HG03460 (cell line): ENCODE data around the gene SPTBN5.

Experiments
- ATAC-seq: cut with Tn5 transposase; IDR thresholded peaks from one replicate; pipeline ENCODE4 v1.9.1; 2021; ENCODE audit not compliant: unreplicated experiment

The SPTBN5 gene

DNA sequence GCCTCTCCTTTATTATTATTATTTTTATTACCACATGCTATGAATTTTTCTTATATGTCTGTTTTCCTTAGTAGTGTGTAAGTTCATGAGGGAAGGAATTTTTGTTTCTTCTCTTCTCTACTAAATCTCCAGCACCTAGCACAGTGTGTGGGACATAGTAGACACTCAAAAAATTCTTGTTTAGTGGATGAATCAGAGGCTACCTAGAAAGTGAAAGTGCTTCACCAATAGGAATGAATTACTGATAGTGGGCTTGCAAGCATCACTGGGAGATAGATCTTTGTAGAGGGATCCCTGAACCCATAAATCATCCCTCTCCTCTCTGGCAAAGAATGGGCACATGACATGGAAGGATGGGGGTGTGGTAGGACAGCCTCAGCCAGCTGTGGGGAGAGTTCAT, 8.5 kb downstream of the SPTBN5 start:
- no peak for ATAC-seq

DNA sequence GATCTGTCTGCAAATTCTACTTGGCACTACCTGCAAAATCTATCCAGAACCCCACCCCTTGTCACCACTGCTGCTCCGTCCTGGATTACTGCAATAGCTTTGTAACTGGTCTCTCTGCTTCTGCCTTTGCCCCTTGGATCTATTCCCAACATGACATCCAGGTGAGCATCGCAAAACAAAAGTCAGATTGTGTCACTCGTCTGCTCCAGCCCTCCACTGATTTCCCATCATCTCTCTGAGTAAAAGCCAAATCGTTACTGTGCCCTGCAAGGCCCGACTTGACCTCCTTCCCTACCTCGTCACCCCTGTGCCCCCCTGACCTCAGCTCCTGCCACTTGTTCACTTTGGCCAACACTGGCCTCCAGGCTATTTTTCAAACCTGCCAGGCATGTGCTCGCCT, 9.4 kb downstream of the SPTBN5 start:
- ATAC-seq, result no peak

DNA sequence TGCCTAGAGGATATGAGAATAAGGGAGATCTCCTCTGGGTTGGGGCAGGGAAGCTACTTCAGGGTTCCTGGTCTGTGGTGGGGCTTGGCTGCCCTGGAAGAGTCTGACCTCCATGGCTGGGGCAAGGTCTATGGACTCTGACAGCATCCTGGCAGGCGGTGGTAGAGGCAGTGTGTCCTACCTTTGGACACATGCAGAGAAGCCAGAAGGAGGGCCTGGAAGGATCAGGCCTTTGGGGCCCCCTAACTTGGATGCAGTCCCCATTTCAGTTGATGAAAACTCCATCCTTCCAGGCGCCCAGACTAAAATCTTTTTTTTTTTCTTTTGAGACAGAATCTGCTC, 10.4 kb downstream of the SPTBN5 start:
- ATAC-seq, result no peak

DNA sequence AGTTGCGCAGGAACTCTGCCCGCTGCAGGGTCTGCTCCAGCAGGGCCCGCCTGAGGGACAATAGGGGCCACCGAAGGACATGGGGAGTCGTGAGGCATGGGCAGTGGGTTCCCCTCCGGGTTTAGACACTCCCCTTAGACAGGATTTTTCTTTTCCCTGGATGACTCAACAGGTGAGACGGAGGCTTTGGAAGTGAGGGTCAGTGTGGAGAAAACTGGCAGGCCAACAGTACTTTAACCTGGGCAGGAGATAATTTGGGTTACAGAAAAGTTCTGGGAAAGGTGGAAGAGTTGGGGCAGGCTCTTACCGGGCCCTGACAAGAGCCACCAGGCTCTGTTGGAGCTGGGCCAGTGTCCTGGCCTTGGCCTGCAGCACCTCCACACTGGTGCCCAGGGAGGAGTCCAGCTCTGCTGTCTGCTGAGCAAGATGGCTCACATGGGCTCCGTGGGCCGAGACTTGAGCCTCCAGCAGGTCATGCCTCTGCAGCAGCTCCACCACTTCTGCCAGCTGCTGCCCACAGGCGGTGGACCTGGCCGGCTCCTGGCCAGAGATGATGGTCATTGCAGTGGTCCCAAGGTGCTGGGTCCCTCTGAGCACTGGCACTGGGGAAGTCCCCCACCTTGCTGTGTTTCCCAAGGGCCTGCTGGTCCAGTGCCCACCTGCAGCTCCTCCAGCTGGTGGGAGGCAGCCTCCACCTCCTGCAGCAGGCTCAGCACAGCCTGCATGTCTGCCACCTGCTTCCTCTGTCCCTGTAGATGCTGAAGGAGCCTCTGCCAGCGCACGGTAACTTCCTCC, 11.0 kb downstream of the SPTBN5 start:
- ATAC-seq, result no peak

DNA sequence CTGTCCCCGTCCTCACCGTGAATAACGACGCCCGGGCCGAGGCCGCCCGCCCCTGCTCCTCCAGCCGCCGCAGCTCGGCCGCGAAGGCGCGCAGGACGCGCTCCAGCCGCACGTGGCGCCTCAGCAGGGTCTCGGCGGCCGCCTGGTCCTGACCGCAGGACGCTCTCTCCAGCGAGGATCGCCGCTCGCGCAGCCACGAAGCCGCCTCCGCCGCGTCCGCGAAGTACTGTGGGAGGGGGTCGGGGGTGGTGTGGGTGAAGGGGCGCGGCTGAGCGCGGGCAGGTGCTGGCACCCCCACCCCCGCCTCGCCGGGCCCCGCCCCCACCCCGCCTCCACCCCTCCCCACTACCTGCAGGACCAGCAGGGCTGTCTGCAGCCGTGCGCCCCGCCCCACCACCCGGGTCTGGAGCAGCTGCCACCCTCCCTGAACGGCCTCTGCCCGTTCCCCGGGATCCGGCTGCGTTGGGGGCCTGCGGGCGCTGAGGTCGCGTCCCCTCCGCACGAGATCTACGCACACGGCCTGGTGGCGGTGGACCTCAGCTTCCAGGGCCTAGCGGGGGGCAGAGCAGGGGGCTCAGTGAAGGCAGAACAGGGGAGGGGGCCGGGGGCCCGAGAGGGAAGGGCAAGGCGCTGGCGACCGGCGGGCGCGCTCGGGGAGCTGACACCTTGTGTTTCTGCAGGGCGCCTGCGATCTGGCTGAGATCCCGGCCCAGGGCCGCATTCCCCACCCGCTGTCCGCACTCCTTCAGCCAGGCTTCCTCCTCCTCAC, 11.7 kb downstream of the SPTBN5 start:
- no peak for ATAC-seq

DNA sequence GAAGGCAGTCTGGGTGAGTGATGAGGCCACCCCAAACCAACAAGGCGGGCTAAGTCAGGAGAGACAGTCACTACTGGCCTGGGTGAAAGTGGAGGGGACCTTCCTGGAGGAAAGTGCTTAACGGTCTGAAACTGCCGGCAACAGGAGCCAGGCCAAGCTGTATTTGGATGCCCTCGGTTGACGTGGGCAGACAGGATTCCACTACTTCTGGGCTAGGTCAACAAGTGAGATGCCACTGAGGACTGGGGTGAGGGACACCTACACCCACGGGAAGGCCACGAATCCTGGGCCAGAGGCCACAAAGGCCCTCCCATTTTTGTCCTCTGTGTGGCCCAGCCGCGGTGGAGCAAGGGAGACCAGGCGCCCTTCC, 12.3 kb downstream of the SPTBN5 start:
- no peak for ATAC-seq

DNA sequence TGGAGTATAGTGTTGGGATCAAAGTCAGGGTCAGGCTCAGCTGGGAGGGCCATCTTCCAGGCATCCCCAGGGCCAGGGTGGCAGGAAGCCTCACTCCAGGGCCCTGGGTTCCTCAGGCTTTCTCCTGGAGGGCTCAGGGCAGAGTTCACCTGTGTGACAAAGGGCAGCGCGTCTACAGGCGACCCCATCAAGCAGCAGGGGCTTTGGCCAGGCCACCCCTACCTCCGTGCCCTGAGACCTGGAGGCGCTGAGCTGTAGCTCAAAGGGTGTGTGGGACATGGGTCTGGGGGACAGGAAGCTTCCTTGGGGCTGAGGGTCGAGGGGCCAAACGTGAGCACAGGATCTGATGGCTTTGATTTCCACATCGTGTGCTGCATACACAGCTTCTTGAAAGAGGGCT, 12.8 kb downstream of the SPTBN5 start:
- ATAC-seq, result no peak

DNA sequence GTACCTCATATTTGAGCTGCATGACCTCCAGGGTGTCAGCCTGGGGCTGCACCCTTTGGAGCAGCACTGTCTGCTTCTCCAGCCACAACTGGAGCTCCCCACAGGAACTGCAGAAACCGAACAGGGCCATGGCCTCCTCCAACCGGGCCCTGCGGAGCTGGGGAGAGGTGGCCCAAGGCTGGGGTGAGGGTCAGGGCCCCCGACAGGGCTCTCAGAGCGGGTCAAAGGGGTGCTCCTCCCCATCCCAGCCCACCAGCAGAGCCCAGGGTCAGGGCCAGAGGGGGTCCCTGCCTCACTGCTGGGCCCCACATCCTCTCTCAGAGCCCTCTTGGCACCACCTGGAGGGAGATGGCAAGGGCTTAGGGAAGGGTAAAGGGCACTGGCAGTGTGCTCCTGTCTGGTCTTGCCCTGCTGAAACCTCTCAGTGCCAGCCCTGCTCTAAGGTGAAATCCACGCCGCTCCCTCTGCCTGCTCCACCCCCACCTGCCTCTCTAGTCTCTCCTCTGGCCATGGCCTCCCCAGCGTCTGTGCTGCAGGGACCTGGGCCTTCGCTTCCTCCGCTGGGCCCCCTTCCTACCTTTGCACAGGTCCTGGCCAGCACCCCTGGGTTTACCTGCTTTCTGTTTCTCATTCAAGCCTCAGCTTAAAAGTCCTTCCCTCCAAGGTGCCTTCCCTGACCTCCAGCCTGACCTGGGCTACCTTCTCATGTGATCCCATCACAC, 13.5 kb downstream of the SPTBN5 start:
- ATAC-seq, result no peak

DNA sequence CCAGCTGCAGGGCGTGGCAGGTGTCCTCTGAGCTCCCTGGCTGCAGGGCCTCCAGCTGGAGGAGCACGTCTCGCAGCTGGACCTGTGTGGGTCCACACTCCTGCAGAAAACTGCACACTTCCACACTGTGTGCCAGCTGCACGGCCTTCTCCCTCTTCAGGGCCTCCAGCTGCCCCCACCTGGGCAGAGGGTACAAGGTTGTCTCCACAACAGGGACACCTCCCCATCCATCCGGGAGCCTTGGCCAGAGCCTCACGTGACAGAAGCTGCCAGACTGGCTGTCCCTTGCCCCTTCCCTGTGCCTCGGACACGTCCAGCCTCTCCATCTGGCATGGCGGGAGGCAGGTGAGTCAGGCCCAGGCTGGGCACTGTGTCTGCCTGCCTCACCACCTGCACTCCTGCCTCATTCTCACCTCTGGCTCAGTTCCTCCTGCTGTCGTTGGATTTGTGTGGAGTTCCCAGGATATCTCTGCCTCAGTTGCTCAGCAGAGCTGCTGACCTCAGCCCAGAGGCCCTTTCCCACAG, 14.5 kb downstream of the SPTBN5 start:
- ATAC-seq, result no peak

DNA sequence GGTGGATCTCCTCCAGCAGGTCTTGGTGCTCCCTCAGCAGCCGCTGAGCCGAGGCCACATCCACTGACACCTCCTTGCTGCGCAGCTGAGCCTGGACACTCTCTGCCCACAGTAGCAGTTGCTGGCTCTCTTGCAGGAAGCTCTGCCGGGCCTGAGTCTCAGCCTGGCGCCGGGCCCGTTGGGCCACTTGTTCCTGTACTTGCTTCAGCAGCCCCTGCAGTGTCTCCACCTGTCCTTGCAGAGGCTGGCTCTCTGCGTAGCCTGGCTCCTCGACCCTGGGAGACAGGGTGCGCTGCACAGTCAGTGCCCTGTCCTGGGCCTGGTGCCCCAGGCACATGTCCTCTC, 15.5 kb downstream of the SPTBN5 start:
- no peak for ATAC-seq

DNA sequence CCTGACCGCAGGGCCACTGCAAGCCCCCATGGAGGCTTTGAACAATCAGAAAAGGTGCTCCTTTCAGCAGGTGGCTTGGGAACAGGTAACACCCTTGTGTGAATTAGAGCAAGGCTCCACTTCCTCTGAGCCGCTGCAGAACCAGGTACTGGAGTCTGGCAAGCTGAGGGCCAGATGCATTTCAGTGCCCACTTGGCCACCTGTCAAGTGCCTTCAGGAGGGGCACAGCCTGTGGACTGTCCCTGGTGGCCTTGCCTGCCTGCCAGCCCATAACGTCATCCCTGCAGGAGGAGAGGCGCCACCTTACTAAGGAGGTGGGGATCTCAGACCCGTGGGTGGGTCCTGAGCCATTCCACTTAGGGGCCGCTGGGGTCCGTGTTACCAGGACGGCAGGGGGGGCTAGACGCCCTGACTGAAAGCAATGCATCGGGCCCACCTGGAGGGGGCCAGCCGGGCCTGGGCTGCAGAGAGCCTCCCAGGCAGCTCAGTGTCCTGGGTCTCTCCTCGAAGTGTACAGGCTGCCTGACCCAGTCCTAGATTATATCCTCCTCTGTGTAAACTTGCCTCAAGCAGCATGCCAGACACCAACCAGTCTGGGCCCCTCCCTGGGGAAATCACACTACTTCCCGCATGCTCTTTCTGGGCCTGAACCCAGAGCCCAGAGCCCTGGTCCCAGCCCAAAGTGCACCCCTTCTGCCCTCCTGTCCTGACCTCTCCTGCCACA, 16.1 kb downstream of the SPTBN5 start:
- no peak for ATAC-seq

DNA sequence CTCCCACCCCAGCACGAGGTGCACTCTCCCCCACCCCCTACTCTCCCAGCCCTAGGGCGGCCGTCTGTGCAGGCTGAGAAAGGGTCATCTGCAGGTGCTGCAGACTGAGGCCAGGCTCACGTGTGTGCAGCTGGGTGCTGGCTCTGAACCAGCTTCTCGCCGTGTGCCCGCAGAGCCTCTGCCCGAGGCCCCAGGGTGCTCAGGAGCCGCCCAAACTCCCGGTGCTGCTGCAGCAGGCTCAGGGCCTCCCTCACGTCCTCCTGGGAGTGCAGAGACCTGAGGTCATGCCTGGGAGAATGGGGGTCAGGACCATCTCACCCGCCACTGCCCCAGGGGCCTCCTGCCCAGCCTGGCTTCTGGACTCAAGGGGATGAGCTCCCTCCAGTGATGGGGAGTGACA, 17.2 kb downstream of the SPTBN5 start:
- no peak for ATAC-seq

DNA sequence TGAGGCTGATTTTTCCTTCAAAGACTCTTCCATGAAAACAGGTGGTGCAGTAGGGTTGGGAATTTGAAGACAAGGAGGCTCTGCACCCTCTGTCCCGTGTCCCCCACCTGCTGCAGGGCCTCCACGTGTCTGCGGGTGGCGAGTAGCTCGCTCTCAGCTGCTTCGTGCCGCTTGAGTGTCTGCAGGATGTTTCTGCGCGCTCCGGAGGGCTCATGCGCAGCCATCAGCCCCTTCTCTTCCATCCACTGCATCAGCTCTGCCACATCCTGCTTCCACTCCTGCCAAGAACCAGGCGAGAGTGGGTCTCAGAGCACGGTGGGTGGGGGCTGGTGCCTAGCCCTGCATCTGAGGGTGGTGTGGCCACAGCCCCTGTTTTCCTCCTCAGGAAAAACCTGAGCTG, 17.8 kb downstream of the SPTBN5 start:
- ATAC-seq, result no peak

DNA sequence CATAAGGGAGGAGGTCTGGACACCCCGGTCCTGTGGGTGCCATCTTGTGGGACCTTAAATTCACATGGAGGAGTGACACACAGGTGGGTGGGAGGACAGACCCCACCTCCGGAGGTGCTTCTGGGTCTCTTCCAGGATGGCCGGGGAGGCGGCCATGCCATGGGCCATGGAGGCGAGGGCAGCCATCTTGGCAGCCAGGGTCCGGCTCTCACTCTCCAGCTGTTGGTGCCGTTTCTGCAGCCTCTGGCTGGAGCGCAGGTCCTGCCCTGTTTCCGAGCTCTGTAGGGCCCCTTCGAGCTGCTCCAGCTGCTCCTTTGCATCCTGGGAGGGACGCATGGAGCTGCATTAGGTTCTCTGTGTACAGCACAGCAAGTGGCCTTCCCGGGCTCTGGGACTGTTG, 19.1 kb downstream of the SPTBN5 start:
- ATAC-seq, result no peak

DNA sequence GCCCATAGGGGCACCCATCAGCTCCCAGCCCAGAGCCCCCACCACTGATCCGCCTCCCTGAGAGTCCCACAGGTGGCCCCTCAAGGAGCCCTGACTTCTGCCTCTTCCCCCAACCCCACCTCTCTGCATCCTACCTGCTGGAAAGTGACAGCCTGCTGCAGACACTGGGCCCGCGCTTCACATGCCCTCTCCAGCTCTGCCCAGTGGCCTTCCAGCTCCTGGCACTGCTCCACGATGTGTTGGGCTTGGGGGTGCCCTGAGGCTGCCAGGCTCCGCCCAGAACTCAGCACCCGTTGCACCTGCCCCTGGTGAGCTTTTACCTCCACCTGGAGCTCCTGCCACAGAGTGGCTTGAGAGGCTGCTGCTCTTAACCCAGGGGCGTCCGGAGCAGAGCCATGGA, 20.1 kb downstream of the SPTBN5 start:
- no peak for ATAC-seq

DNA sequence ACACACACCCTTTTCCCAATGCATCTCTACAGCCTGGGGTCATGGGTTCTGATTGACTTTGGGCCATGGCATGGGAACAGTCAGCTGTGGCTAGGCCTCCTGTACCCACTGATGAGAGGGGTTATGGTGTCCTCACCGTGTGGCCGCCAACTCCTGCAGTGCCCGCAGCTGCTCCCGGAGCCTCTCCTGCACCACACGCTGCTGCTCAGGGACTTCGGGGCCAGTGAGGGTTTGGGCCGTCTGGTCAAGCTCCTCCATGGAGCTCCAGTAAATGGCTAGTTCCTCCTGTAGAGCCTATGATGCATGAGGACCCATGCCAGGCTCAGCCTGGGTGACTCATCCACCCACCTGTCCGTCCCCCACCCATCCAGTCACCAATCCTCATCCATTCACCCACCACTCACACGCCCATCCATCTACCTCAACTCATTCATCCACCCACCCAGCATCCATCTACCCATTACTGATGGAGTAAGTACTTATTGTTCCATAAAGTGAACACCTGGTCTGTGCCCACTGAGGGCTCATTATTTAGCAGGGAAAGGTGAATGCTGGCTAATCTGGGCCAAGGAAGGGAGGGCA, 21.6 kb downstream of the SPTBN5 start:
- ATAC-seq, result no peak

DNA sequence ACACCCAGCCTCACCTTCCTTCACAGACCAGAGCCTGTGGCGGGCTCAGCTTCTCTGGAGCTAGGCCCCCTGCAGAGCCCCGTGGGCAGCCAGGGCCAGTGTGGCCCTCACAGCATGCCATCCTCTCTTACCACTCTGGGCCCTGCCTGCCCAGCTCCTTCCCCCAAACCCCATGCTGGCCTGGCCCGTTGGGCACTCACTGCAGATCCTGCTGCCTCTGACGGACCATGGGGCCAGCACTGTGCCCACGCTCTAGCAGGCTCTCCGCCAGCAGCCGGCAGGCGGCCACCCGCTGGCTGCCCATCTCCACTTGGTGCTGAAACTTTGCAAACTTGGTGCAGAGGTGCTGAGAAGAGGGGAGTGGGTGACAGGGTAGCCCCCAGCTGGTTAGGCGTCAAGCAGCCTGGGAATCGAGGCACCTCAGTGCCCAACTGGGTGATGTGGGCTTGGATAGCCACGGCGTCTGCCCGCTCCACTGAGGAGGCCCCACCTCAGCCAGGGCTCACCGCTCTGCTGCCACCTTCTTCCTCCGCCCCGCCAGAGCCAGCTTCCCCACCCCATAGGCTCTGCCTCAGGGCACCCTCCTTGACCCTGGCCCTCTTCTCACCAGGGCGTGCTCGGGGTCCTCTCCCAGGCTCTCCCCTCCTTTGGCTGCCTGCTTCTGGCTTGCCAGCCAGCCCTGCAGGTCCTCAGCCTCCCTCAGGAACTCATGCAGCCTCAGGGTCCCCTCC, 22.5 kb downstream of the SPTBN5 start:
- no peak for ATAC-seq

DNA sequence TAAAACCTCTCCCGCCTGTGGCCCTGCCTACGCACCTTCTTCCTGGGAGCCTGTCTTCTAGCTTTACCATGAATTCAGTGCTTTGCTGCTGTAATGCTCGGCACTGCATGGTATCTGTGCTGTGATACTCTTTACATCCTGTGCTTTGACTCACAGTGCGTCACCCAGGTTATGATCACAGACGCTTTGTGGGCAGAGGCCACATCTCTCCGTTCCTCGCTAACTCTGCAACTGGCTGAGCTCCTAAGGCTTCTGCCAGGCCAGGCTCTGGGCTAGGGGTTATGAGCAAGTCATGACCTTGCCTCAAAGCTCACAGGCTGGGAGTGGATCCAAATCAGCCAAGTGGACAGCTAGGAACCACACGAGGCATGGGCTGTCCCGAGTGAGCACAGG, 23.2 kb downstream of the SPTBN5 start:
- no peak for ATAC-seq

DNA sequence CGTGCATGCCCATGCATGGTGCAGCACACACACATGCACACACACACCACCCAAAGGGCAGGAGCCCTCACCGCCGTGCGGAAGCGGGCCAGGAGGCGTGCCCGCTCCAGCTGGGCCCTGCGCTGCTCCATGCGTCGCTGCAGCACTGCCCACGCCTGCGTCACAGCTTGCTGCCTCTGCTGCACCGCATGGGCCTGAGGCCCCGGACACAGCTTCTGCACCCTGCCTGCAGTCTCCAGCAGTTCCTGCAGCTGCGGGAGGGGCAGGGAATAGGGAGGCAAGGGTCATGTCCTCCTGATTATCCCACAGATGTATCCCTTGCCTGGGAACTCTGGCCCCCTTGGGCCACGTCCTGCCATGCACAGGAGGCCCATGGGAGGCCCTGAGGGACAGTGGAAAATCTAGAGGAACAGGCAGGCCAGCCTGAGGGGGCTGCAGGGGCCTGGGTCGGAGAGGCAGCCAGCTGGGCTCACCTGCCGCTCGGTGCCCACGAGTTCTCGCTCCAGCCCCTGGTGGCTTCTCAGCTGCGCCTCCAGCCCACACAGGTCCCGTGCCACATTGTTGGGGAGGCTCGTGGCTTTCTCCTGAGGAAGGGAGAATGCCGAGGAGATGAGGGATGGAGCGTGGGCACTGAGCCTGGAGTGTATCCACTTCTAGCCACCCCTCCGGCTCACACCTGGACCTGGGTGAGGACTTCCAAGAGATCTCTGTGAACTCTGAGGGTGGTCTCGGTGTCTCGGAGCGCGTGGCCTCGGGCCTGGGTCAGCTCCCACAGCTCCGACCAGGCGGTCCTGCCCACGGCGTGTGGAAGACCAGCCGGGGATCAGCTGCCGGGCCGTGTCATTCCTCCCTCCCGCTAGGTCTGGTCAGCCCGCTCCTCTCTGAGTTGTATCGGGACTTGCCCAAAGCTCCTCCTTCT, 23.8 kb downstream of the SPTBN5 start:
- no peak for ATAC-seq
